ENCODE data around the gene ZNF528. TPM values are rescaled to one million over a fixed set of nuclear protein-coding genes. Genes with fewer than 3 reads are reported as not detected.

The ZNF528 gene
- polyA plus RNA-seq, 1 of the 3 experiments (the other 2 are of a cell fraction): 14.0 TPM

DNA sequence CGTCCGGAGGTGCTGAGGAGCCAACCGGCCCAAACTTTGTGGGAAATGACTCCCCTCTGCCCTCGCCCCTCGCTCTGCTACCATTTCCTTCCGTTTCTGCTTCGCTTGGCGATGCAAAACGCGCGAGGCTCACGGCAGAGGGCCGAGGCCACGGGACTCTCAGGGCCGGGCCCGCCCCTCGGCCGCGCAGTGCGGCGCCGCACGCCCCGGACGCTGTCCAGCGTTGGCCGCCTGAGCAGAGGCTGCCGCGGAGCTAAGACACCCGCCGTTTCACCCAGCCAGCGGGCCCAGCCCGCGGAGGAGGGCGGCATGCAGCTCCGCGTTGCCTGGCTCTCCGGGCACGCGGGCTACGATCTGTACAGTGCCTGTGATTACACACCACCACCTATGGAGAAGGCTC, 53.6 kb downstream of the ZNF528 start:
- Histone ChIP-seq H3K4me1 (ENCODE audit: control insufficient read depth in 1 of 2, insufficient read depth in 2 of 2, low read depth in 1 of 2, low read length in 1 of 2) (peaks cover 0 to 4% of the 10 kb centered on the region in 2 experiments; a peak in 1 of 4 replicates), H2AFZ (ENCODE audit: low read depth) (no peak overlapping the region), H3K27me3 (ENCODE audit: insufficient read depth) (no peaks in the 10 kb centered on the region), H3K9ac (no peak overlapping the region), H4K20me1 (ENCODE audit: insufficient read depth) (no peaks in the 10 kb centered on the region), H3K9me3 (peaks cover 16% of the 10 kb centered on the region; the same call in 1 of the 2 replicates), H3K4me3 (ENCODE audit: low read depth in 2 of 2, low read length in 1 of 2) (no peak overlapping the region), H3K79me2 (ENCODE audit: insufficient read depth) (no peaks in the 10 kb centered on the region), H3K27ac (ENCODE audit: low read depth in 2 of 2, low read length in 1 of 2) (no peak overlapping the region), H3K36me3 (replicated peaks in 1 of 2; ENCODE audit: control insufficient read depth in 1 of 2, insufficient read depth in 2 of 2, low read length in 1 of 2) (peaks cover under 1 to 9% of the 10 kb centered on the region in 2 experiments), H3K9me2 (no peaks in the 10 kb centered on the region), H3F3A (replicated peaks; ENCODE audit: insufficient read depth) (no peaks in the 10 kb centered on the region), H3K4me2 (no peak overlapping the region)
- DNase-seq: no peak
- POLR2A ChIA-PET: no interaction called here
- TF ChIP-seq, protein P1, sequence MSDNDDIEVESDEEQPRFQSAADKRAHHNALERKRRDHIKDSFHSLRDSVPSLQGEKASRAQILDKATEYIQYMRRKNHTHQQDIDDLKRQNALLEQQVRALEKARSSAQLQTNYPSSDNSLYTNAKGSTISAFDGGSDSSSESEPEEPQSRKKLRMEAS (IDR thresholded peaks at IDR 0.05; ENCODE audit: low read depth): no peak
- no peak for TF ChIP-seq CHD2 (IDR thresholded peaks at IDR 0.05; ENCODE audit: low read length, partially characterized antibody)
- TF ChIP-seq, protein P2, sequence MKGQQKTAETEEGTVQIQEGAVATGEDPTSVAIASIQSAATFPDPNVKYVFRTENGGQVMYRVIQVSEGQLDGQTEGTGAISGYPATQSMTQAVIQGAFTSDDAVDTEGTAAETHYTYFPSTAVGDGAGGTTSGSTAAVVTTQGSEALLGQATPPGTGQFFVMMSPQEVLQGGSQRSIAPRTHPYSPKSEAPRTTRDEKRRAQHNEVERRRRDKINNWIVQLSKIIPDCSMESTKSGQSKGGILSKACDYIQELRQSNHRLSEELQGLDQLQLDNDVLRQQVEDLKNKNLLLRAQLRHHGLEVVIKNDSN (IDR thresholded peaks at IDR 0.05; ENCODE audit: borderline replicate concordance, low read depth): no peak
- TF ChIP-seq, protein P3, sequence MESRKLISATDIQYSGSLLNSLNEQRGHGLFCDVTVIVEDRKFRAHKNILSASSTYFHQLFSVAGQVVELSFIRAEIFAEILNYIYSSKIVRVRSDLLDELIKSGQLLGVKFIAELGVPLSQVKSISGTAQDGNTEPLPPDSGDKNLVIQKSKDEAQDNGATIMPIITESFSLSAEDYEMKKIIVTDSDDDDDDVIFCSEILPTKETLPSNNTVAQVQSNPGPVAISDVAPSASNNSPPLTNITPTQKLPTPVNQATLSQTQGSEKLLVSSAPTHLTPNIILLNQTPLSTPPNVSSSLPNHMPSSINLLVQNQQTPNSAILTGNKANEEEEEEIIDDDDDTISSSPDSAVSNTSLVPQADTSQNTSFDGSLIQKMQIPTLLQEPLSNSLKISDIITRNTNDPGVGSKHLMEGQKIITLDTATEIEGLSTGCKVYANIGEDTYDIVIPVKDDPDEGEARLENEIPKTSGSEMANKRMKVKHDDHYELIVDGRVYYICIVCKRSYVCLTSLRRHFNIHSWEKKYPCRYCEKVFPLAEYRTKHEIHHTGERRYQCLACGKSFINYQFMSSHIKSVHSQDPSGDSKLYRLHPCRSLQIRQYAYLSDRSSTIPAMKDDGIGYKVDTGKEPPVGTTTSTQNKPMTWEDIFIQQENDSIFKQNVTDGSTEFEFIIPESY (IDR thresholded peaks at IDR 0.05; ENCODE audit: borderline replicate concordance, low read depth): no peak
- CTCF ChIA-PET: no interaction called here
- WGBS (ENCODE audit: low lambda C conversion rate): 45% methylated on average over 15 of the region's 41 CpGs

DNA sequence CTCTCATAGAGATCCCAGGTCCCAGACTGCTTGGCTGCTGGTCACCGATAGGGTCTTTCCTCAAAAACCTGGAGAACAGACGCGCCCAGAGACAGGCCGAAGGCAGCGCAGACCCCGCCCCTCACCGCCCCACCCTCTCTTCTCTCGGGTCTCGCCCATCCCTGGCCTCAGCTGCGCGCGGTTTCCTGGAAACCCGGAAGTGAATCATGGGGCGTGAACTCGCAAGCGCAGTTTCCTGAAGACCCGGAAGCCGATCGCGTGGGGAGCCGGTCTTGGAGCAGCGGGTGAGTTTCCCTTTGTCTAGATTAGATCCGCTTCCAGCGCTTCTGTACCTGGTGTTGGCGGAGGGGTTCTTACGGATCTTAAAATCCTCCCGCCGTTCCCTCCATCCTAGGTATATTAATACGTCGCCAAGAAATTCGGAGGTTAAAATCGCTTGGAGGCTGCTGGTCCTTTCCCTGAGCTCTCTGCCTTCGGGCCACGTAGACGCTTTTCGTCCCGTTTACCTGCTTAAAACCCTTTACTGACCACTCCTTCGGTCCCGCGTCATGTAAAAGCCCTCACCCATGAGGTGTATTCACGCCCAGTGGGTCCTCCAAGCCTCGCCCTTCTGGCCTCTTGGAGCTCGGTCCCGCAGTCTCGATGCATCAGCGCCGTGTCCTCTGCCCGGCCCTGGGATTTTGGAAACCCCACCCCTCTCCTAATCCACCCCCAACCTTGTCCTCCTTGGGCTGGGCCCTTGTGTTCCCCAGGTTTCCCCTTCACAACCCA, 55.9 kb downstream of the ZNF528 start, which contains the start of gene ZNF578:
ZNF578 (plus strand) TSS at position 230 of the 771 bp plus-strand sequence. CDS start 48,293 bp downstream, outside the sequence.
- Histone ChIP-seq H3K27ac (ENCODE audit: low read depth in 2 of 2, low read length in 1 of 2) (peak within 1 kb of the TSS in 1 of 2 experiments; percentile 35; a peak in 1 of 4 replicates), H3K9me2 (no peaks in the 10 kb centered on the region), H4K20me1 (ENCODE audit: insufficient read depth) (no peaks in the 10 kb centered on the region), H3K4me2 (peak within 1 kb of the TSS; percentile 78), H3F3A (replicated peaks; ENCODE audit: insufficient read depth) (no peaks in the 10 kb centered on the region), H3K4me3 (ENCODE audit: low read depth in 2 of 2, low read length in 1 of 2) (peak within 1 kb of the TSS; percentile 72 to 74), H3K9me3 (peaks cover 16% of the 10 kb centered on the region; the same call in 1 of the 2 replicates), H3K9ac (peak within 1 kb of the TSS; percentile 63), H3K4me1 (ENCODE audit: control insufficient read depth in 1 of 2, insufficient read depth in 2 of 2, low read depth in 1 of 2, low read length in 1 of 2) (peaks cover 0 to 4% of the 10 kb centered on the region in 2 experiments; a peak in 1 of 4 replicates), H3K27me3 (ENCODE audit: insufficient read depth) (no peaks in the 10 kb centered on the region), H2AFZ (ENCODE audit: low read depth) (peak within 1 kb of the TSS; percentile 78), H3K36me3 (replicated peaks in 1 of 2; ENCODE audit: control insufficient read depth in 1 of 2, insufficient read depth in 2 of 2, low read length in 1 of 2) (peaks cover 21 to 24% of the 10 kb centered on the region in 2 experiments), H3K79me2 (ENCODE audit: insufficient read depth) (no peaks in the 10 kb centered on the region)
- TF ChIP-seq SIN3A (IDR thresholded peaks at IDR 0.05; ENCODE audit: borderline replicate concordance, low read depth, low read length) (0 out of 2 replicates have a peak, but pooled peaks have one; percentile 69), MXI1 (IDR thresholded peaks at IDR 0.05; ENCODE audit: low read depth, low read length) (peak; percentile 50; the same call in 1 of the 2 replicates), TEAD4 (IDR thresholded peaks at IDR 0.05; ENCODE audit: borderline replicate concordance, insufficient read depth) (no peak), ELF1 (IDR thresholded peaks at IDR 0.05) (peak; percentile 85), CHD2 (IDR thresholded peaks at IDR 0.05; ENCODE audit: low read length, partially characterized antibody) (peak; percentile 96), POLR2AphosphoS5 (IDR thresholded peaks at IDR 0.05; ENCODE audit: low read depth, low read length) (peak; percentile 68), GABPA (IDR thresholded peaks at IDR 0.05; ENCODE audit: low read depth) (peak; percentile 92), RXRA (IDR thresholded peaks at IDR 0.05; ENCODE audit: borderline replicate concordance, low read depth) (no peak), NRF1 (IDR thresholded peaks at IDR 0.05; ENCODE audit: low read depth, low read length) (peak; percentile 44; the same call in 1 of the 2 replicates)
- TF ChIP-seq, protein P1 (IDR thresholded peaks at IDR 0.05; ENCODE audit: low read depth): no peak
- TF ChIP-seq, protein P3 (IDR thresholded peaks at IDR 0.05; ENCODE audit: borderline replicate concordance, low read depth): peak; percentile 69; the same call in 1 of the 2 replicates
- WGBS (ENCODE audit: low lambda C conversion rate): 7% methylated on average over 32 of the region's 48 CpGs
- ChIA-PET CTCF (interaction anchor here (1.4 kb wide), 1 partner anchor 112 kb away, joined by 3 read pairs; no protein-coding TSS in a partner anchor), POLR2A (interaction anchor here (1.8 kb wide), 1 partner anchor 84 kb away, joined by 9 read pairs; the partner anchor contains the start of gene ZNF880)
- DNase-seq: peak; percentile 95
